Occipital lobe (tissue), 2 donors: ENCODE measurements around the gene SGCD. TPM values are rescaled to one million over a fixed set of nuclear protein-coding genes. Genes with fewer than 3 reads are reported as not detected.
"Not testable (repeated sequence)": the region's sequence is repeated elsewhere in the genome, so short reads cannot be mapped to it uniquely, and the experiment has no call there.

Experiments used
- DNase-seq: peaks from one replicate; lab custom pipeline; 2025; lab: John Stamatoyannopoulos, UW
- total RNA-seq: library from RNA; depleted of rRNA; stranded (reverse); fragments of >200 nt; gene quantifications from one replicate; pipeline ENCODE4 v1.2.3, GENCODE V29; 2014

Gene SGCD
- total RNA-seq, 1 donor from 2014 or later = 7.5 TPM

DNA sequence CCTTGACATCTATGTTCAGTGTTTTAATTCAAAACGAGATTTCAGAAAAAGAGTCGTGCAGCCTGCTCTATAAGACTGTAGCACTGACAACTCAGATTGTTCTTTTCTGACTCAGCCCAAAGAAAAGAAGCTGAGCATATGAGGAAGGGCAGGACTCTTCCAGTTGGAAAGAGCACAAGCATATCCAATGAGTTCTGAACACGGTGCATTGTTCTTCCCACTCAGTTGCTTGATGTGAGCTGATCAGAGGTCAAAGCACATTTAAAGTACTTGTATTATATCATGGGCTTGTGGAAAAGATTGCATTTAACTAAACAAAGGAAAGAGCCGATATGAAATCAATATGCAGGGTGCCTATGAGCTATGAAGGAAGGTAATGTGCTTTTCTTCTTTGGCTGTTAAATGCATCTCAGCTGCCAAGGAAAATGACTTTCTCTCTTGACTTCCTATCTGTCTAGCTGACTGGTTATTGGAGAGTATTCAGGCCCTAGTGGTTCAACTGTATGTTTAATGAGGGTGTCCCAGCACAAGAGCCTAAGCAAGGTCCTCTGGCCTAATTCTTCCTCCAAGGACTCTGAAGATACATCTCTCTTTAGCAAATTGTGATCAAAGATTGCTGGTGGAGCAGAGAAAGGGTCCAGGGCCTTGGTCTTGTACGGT, 296.5 kb downstream of the SGCD start:
- DNase-seq = no peak

GRCh38 chr5:156624686-156625085, 297.7 kb downstream of the SGCD start:
- no peak for DNase-seq

DNA sequence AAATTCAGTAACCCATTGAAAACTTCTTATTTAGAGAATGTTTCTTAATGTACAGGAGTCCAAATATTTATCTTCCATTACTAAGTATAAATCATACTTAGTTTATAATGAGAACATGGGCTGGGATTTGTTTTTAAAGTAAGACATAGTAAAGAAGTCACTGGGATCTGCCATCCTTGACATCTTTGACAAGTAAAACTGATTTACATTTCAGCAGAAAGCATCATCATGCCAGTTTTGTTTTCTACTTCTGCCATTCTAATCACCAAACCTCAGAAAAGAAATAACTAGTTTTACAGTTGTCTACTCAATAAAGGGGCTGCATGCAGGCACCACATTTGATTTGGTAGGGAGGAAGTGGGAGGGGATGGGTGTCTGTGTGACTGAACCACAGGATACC, 301.5 kb downstream of the SGCD start:
- no peak for DNase-seq

DNA sequence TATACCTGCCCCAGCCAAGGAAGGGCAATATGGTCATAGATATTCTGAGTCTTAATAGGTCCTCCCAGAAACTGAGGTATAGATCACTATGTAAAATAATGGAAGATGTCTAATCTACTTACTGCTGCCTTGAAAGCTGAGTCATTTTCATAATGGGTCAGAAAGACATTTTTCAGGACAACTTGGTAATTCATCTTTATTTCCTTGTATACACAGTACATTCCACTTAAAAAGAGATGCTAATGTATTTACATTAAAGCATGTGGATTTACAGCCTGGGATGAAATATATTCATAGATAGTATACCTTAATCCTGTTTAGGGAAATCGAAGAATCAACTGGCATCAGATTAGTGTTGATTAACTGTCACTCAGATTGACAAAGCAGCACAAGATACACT, 304.0 kb downstream of the SGCD start:
- DNase-seq = no peak

GRCh38 chr5:156634301-156634700, 307.3 kb downstream of the SGCD start:
- DNase-seq = no peak

DNA sequence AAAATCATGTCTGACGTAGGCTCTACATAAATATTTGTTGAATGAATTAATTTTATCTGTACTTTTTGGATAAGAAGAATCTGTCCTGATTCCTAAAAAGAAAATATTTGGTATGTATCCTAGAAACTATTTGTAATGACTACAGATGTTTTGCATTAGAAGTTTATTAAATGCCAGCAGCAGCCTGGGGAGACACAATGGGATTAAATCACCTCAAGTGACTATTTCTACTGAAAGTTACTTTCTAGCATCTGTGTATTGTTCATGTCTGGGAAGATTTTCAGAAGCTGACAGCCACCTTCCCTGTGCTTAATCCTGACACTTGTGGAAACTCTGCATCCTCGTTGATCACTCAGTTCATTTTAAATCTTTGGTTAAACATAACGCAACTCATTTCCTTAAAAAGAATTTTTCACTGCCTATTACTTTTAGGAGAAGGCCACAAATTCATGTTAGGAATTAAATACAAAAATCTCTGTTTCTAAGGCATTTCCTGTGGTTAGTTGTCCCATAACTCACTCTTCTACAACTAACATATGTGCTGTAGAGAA, 313.8 kb downstream of the SGCD start:
- no peak for DNase-seq

- no peak for DNase-seq
Measured at GRCh38 chr5:156641686-156642085, 314.7 kb downstream of the SGCD start.

DNA sequence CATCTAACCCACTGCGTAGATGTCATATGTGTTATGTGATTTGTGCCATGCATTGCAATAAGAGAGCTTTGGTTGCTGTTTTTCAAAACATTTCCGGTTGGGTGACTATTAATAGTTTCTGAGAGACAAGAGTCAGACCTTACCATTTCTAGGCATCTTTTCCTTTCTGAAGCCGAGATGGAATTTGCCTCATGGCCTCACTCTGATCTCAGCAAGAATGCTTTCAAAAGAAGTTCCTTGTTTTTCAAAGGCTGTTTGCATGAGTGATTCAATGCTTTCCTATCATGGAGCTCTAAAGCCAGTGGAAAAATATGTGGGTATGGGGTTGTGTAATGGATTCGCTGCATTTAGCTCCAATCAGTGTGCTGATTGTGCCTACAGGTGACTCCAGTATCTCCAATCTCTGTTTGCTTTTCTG, 320.1 kb downstream of the SGCD start:
- no peak for DNase-seq

GRCh38 chr5:156654444-156654843, 327.5 kb downstream of the SGCD start:
- DNase-seq = no peak

DNA sequence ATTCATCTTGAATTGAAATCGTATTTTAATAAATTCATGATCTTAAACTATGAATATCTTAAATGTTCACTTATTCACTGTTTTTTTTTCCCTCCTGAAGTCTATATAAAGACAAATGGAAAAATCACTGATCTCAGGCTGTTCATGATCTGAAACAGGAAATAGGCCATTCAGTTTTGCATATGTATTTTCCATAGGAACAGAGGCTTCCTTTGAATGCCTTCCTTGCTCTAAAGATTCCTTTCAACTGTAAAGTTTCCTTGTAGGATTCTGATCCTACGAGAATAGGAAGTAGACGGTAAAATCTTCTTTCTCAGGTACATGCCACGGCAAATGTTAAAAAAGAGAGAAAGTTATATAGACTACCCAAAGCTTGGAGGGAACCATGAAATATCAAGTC, 328.8 kb downstream of the SGCD start:
- no peak for DNase-seq

DNA sequence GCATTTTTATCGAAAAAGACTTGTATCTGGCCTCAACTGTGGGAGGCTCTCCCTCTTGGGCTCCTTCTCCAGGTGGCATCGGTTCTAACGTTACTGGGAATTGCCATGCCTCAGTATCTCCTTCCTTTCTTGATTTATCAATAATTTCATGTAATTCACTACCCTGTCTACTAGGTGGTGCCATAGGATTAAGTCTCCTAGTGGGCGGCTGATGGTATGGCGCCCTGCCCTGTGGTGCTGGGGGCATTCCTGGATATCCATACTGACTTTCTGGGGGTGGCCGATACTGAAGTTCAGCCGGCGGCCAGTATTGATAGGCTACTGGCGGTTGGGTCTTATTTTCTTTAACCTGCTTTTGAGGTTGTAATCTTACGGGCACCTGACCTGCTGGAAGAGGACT, 337.9 kb downstream of the SGCD start:
- not testable (repeated sequence) for DNase-seq

DNA sequence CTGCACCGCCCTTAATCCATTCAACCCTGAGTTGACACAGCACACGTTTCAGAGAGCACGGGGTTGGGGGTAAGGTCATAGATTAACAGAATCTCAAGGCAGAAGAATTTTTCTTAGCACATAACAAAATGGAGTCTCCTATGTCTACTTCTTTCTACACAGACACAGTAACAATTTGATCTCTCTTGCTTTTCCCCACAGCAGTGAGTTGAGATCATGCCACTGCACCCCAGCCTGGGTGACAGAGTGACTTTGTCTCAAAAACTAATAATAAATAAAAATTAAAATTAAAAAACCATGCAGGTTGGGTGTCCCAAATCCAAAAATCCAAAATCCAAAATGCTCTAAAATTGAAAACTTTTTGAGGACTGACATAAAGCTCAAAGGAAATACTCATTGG, 339.7 kb downstream of the SGCD start:
- DNase-seq = not testable (repeated sequence)

- no peak for DNase-seq
Measured at GRCh38 chr5:156667616-156668015, 340.7 kb downstream of the SGCD start.

- no peak for DNase-seq
Measured at GRCh38 chr5:156669416-156669815, 342.5 kb downstream of the SGCD start.

GRCh38 chr5:156670615-156671014, 343.7 kb downstream of the SGCD start:
- DNase-seq = no peak

DNA sequence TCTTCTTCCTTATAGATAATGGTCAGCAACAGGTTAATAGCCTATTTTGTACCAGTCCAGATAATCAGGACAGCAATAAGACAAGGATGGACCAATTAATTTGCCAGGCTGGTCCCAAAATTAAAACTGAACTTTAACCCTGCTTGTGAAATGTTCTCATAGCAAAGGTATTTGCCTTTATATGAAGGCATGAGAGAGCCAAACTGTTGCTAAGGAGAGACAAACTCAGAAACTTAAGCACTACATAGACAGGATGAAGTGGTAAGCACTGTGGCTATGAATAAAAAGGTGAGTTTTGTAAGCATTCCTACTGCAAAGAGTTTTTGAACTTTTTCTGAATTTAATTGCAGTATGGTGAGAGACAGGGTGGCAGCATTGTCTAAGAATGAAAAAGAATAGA, 348.4 kb downstream of the SGCD start:
- no peak for DNase-seq

DNA sequence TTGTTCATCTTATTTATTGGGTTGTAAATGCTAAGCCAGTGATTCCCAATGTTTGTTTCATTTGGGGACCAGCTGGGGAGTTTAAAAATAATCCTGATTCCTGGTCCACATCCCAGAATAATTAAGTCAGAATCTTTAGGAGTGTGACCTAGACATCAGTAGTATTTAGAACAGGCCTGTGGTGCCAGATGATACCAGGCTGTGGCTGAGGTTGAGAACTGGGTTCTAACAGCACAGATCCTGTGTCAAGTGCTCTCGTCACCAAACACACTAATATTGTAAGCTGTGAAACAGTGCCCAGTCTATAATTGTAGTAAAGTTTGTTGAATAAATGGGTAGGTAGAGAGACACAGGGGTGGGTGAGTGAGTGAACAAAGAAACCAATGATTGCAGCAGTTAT, 351.0 kb downstream of the SGCD start:
- no peak for DNase-seq

- DNase-seq = no peak
Measured at GRCh38 chr5:156678484-156678883, 351.5 kb downstream of the SGCD start.

DNA sequence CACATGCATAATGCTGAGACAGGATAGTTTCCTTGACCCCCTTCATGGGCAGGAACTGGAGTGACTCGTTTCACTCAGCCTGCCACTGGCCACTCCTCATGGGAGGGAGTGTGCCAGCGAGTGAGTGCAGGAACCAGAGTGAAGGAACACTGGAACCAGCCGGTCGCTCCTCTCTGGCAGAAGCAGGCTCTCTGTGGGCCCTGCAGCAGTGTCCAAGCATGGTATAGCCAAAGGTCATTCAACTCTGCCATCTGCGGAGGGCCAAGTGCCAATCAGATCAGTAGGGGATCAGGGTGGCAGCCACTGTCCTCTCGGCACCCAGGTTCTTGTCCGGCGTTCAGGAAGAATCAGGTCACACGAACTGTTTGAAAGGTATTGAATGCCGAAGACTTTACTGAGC, 353.9 kb downstream of the SGCD start:
- DNase-seq = no peak

DNA sequence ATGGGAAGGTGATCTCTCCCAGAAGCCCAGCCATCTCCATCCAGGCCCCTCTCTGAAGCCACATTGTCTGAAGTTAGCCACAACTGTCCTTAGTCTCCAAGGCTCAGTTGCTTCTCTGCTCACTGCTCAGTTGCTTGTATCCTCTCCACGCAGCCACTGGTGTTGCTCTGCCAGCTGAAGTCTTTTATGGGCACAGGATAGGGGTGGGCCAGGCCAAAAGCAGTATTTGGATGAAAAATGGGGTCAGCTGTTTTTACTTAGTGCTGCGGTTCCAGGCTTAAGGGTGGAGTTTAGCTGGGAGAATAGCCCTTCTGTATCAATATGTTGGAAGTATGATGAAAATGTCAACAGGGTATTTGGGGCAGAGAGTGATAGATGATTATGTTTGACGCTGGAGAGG, 354.3 kb downstream of the SGCD start:
- DNase-seq = no peak

- DNase-seq = no peak
Measured at GRCh38 chr5:156682971-156683370, 356.0 kb downstream of the SGCD start.

DNA sequence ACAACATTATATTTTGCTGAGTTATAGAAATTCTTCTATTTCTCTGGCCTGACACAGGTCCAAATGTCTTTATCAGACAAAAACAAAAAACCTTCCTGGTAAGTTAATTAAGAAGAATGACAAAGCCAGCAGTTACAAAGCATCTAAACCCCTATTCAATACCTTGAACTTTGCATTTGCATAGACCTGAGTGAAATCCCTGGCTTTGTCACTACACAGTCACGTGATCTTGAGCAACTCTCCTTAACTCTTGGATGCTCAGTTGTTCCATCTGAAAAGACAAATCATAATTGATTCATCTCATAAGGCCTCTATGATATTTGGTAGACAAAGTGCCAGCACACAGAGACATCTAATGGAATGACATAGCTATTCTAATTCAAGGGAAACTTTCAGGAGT, 356.5 kb downstream of the SGCD start:
- no peak for DNase-seq

DNA sequence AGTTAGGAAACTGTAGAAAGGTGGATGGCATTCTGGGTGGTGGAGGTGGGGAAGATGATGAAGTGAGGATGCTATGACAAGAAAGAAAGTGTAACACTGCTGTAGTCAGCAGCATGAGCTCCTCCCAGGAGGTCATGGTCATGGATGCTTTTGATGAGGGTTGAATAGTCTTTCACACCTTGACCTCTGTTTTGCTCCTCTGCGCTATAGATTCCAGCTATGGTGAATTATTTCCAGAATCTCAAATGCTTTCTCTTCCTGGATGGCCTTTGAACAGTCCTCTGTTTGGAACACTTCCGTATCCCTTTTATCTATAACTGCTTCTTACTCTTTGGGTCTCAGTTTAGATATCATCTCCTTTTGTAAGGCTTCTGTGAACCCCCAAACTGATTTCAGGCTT, 357.3 kb downstream of the SGCD start:
- no peak for DNase-seq

GRCh38 chr5:156685481-156685880, 358.5 kb downstream of the SGCD start:
- DNase-seq = no peak
